ENCODE results near the gene EGR4. TPM values are rescaled to one million over a fixed set of nuclear protein-coding genes. Genes with fewer than 3 reads are reported as not detected.
"Not testable (repeated sequence)": the region's sequence is repeated elsewhere in the genome, so short reads cannot be mapped to it uniquely, and the experiment has no call there.

EGR4 gene
- total RNA-seq, 1 donor from 2014 or later: not detected

DNA sequence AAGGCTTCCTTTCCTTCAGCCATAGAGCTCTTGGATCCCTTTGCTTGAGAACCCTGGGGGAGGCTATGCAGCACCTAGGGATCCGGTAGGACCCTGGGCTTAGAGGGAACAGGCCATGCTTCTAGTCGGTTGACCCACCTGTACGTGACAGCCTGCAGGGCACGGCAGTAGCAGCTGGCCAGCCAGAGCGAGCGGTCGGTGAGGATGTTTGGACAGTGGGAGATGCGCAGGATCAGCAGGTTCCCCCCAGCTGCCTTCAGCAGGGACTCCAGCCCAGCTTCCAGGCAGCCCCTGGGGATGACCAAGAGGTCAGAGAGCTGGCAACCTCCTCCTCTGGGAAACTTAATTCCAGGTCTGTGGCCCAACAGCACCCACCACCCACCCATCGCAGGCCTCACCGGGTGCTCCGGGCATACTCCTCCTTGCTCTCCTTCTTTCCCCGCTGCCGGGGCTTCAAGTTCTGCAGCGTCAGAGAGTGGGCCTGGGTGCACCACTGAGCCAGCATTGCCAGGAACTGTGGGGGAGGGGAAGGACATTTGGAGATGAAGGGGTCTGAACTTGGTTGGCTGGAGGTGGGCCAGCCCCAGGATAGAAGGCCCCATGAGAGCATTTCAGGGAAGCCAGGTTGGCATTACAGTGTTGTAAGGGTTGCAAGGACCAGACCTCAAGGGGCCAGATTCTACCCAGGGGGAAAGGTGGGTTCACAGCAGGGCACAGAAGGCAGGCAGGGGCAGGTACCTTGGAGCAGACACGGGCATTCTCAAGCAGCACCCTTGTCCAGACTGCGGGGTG is 29.6 kb downstream of the EGR4 start:
- no peak for DNase-seq

DNA sequence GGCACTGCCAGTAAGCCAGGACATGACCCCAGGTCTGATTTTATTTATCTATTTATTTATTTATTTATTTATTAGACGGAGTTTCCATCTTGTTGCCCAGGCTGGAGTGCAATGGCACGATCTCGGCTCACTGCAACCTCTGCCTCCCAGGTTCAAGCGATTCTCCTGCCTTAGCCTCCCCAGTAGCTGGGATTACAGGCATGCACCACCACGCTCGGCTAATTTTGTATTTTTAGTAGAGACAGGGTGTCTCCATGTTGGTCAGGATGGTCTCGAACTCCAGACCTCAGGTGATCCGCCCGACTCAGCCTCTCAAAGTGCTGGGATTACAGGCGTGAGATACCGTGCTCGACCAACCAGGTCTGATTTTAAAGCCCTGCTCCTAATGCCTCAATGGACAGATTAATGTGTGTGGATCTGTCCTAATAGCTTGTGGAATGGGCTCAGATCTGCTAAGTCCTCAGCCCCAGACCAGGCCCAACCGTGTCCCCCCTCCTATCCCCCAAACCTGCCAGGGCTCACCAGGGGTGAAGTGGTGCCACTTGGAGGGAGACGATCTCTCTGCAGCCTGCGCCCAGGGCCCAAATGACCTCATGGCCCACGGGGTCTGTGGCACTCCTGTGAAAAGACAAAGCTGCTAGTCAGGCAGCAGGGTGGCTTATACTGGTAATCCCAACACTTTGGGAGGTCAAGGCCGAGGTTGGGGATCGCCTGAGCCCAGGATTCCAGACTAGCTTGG is 30.5 kb downstream of the EGR4 start:
- DNase-seq: not testable (repeated sequence)

DNA sequence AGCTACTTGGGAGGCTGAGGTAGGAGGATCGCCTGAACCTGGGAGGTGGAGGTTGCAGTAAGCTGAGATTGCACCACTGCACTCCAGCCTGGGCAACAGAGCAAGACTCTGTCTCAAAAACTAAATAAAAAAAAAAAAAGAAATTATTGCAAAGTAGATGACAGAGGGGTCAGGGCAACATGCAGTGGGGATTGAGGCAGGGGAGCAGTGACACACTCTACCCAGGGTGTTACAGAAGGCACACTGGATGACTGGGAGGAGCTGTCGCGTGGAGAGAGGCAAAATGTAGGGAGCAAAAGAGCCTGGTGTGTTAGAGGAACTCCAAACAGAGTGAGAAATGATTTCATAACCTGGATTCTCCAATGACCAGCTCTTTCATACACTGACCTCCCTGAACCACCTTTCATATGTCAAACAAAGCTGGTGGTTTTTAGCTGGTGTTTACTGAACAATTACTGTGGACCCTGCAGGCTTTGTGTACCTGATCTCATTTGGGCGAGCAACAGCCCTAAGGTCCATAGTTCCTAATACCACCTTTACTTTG is 31.2 kb downstream of the EGR4 start:
- DNase-seq: no peak

DNA sequence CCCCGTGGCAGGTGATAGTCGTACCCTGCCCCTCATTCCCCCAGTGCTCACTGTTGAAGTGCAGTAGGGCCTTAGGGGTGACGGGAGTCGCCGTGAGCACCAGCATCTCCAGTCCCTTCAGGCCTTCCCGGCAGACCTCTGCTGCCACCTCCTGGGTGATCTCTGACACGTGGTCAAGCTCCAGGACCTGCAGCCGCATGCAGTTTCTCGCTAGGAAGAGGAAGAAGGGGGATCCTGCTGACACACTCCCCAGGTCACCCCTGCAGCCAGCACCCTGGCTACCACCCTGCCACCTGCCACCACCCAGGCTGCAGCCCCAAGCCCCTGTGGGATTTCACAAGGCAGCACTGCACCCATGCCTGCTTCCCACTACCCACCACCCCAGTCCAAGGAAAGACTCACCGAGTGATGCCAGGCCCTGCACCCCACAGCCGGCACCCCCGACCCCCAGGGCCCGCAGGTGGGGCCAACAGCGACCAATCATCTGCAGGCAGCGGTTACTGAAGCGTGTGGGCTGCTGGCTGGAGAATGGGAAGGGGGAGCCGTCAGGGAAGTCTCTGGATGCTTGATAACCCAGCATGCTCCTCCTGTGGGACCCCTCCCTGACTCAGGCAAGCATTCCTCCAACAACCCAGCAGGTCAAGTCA is 32.9 kb downstream of the EGR4 start:
- DNase-seq: peak; percentile 32

DNA sequence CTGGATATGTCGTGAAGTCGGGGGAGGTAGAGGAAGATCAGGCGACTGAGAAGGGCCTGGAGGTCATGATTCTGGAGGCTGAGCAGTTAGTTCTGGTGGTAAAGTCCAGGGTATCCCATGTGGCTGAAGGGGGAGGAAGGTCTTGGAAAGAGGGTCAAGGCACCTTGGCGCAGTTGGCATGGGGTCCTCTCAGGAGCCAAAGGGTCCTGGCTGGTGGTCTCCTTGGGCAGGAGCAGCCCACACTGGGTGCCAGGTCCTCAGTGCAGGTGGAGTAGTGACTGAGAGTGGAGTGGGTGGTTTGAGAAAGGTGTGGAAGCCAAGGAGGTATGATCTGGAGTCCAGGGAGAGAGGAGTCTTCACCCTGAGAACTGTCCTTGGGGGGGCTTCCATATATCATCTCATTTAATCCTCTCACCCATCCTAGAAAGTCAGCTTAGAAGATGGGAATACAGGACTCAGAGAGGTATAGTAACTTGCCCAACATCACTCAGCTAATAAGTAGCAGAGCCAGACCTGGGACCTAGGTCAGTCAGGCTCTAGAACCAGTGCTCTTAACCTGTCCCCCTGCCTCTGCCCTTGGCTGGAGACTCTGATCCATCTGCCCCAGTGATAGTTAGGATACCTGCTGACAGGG is 33.5 kb downstream of the EGR4 start:
- no peak for DNase-seq

DNA sequence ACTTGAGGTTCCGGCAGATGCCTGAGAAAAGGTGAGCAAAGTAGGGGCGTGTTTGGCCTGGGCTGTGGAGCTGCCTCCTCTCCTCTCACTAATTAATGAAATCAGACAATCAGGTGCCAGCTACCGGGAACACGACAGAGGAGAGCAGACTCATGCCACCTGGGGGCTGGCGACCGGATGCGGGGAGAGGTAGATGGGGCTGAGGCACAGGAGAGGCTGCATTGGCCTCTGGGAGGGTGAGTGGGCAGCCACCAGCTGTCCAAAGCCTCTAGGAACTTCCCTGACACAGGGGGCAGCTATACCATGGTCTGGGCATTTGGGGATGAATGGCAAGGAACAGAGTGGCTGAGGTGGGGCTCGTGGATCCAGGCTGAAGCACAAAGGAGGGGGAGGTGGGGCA is 34.1 kb downstream of the EGR4 start:
- no peak for DNase-seq

DNA sequence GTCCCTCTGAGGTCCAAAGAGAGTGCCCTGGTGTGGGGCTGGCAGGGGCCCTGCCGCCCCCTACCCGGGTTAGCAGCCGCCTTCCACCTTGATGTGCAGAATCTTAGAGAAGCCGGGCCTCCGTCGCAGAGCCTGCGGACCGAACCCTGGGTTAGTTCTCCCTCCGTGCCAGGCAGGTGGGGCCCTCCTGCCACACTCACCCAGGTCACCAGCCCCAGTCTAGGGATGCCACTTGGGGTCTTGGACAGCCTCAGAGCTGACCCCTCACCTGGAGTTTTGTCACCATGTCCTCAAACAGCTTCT is 34.5 kb downstream of the EGR4 start:
- DNase-seq: no peak

DNA sequence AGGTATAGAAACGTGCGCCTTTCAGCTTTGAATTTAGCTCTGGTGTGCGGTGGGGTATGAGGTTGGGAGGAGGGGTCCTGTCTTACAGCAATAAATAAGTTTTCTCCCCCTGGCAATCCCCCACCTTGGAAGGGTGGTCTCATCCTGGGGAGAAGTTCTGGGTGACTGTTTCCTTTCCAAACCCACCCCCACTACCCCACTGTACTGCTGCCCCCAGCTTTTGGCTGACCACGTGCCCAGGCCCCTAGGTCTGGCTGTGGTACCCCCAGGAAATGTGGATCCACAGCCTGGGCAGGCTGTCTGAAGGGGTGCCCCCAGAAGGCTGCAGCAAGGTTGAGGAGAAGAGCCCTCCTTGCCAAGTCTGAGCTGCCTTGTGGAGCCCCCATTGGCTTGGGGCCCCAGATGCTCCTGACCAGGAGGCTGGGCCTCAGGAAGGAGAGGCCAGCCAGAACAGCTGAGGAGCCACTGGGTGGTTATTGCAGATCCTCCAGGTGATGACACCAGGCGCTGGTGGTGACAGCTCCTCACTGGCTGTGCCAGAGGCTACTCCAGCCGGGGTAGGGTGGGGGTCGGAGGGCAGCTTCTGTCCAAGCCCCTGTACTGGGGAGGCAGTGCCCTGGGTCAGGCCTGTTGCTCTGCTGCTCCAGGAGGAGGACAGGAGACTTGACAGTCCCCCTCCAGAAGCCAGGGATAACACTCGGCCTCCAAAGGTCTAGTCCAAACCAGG is 35.0 kb downstream of the EGR4 start:
- no peak for DNase-seq

DNA sequence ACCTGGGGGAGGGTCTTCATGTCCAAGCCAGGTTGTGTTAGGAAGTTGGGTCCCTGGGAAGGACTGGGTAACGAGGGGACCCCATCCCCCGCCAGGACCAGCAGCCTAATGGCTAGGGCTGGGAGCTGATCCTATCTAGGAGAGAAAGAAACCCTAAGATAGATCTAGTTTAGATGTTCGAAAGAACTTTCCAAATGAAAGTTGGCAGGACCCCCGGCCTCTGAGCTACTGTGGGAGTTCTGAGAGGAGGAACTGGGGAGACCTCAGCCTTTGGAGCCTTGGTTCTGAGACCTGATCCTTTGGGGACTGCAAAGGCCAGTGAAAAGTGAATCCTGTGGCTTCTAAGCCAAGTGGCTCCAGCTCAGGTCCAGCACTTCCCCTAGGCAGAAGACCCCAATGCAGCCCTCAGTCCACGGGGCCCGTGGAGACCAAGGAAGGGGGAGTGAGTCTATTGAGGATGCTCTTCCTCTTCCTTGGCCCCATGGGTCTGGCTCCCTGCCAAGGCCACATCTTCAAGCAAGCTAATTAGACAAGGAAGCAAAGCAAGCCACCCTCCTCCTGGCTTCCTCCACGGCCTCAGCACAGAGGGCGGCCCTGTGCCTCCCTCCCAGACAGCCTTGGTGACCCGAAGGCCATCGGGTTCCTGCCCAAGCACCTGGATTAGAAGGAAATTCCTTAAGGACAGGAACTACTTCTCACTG is 35.8 kb downstream of the EGR4 start:
- no peak for DNase-seq

DNA sequence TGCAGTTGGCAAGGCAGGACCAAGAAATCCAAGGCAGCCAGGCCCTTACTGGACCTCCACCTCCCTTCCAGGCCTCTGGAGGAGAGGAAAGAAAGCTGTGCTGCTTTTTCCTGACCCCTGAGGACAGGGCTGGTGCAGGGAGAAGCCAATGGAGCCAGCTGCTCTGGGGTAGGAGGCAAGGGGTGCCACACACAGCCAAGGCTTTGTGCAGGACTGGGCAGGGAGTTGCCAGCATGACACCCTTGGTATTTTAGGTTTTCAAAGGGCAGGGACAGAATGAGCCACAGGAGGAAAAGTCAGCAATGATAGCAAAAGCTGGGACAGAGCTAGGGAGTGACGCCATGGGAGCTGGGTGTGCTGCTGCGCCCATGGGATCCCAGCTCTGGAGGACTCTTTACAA is 36.3 kb downstream of the EGR4 start:
- no peak for DNase-seq

DNA sequence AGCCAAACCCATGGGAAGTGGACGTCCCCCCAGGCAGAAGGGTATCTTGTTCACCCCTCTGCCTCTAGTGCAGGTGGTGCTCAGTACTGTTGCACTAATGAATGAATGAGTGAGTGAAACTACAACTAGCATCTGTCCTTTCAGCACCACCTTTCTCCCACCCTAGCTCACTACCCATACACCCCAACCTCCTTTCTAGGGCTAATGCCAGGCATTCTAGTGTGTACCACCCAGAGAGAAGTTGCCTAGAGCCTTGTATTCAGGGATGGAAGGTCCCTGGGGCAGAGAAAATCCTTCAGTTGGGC is 36.8 kb downstream of the EGR4 start:
- DNase-seq: no peak

DNA sequence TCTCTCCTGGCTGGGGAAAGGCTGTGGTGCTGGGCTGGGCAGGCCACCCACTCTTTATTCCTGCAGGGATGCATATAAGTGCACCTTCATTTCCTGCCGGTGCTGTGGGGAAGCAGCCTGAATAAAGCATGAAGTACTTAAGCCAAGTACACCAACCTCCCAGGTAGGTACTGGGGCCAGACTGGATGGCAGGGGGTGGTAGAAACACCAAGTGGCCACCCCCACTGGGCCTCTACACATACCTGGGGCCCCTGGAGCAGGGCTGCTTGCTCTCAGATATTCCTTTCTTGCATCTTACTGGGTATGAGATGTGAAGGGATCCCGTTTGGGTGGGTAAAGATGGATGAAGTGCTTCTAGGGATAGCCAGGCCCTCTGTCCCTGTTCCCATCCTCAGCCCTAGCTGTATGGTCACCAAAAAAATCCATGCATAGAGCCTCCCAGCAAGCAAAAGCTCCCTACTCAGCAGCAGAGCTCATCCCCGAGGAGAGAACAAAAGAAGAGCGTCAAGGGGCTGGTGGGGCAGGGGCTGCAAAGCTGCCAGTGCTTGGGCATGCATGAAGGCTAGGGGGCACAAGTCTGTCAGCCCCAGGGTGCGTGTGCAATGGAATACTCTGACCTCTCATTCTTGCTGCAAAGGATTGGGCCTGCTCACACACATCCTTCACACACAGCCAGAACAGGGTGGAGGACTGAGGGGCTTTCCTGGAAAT is 37.3 kb downstream of the EGR4 start:
- no peak for DNase-seq

DNA sequence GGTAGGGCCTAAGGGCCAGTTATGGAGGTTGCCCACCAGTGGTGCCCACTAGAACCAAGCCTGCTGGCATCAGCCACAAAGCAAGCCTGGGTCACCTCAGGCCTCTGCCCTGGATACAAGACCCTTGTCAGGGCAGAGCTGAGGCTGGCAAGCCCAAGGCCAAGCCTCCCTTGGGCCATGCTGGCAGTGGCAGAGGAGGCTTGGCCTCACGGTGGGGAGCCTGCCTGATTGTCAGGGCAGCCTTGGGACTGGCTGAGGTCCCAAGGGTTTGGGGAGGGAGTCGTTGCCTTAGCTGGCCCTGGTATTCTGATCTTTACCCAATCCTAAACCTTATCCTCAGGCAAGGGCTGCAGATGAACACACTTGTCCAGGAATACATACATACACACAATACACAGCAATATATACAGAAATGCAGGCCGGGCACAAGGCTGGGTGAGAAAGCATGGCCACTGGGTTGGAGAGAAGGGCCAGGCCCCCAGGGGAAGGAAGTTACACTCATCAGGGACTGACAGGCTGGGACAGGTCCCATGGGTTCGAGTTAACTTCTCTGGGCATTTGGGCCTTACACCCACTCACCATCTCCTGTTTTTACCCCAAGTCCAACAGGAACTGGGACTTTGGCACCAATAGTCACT is 38.2 kb downstream of the EGR4 start:
- no peak for DNase-seq

DNA sequence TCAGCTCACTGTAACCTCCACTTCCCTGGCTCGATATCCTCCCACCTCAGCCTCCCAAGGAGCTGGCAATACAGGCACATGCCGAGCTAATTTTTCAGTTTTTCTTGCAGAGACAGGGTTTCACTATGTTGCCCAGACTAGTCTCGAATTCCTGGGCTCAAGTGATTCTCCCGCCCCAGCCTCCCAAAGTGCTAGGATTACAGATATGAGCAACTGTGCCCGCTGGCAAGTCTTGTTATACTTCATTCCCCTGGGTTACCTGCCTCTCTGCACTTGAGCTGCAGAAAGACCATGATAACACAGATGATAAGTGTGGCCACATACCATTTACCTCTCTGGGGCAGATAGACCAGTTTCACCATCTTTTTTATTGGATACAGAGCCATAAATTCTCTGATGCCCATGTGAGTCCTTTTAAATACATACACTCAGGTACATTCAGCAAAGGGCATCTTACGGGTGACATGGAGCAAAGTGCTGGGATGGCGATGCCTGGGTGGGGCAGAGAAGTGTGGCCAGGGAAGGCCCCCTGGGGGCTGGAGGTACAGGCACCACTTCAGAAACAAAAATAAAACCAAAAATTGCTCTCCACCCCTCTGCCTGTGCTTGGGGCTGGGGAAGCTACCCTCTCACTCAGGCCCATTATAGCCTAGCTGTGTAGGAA is 38.9 kb downstream of the EGR4 start:
- DNase-seq: no peak

DNA sequence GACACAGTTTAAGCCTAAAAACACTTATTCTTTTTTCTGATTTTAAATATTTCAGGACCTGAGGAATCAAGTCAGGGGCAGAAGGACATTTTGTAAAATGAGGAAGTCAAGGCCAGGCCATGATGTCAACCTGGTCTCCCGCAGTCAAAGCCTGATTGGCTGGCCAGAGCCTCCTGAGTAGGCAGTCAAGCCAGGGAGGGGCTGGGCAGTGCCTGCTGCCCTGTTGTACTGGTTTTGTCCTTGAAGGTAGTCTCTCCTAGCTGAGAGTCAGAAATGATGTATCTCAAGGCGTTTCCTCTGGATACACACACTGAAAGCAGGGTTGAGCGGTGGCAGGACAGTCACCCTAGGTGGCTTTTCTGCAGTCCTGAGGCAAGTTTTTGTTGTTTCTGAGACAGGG is 39.4 kb downstream of the EGR4 start:
- no peak for DNase-seq

DNA sequence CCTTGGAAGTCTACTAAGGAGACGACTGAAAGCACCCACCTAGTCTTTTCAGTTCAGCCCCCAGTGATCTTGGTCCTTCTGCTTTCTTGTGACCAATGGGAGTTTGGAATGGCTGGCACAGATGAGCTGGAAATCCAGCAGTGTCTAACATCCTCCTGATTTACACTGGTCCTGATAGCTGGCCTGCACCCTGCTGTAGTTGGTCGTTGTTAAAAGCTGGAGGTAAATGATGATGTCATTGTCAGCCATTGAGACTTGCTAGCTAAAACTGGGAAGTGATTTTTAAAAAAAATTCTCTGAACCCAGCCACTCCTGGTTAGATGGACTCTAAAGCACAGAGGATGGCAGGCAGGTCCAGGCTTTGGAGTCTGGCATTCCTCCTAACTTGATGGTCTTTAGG is 39.9 kb downstream of the EGR4 start:
- no peak for DNase-seq

DNA sequence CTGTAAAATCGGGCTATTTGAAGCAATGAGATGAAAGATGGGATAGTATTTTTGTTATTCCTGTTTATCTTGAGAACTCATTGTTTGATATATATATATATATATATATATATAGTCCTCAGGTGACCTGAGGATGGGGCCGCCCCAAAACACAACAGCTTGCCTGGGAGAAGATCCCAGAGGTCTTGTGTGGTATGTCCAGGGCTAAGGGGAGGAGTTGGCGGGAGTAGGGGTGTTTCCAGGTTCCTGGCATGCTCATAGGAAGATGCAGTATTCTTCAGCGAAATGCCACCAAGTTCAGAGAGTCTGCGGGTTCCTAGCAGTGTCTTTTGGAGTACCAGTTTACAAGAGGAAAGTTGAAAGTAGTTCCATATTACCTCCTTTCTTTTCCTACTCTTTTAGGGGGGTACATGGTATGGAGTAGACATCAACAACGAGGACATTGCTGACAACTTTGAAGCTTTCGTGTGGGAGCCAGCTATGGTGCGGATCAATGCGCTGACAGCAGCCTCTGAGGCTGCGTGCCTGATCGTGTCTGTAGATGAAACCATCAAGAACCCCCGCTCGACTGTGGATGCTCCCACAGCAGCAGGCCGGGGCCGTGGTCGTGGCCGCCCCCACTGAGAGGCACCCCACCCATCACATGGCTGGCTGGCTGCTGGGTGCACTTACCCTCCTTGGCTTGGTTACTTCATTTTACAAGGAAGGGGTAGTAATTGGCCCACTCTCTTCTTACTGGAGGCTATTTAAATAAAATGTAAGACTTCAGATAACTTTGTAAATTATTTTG is 40.9 kb downstream of the EGR4 start:
- no peak for DNase-seq

DNA sequence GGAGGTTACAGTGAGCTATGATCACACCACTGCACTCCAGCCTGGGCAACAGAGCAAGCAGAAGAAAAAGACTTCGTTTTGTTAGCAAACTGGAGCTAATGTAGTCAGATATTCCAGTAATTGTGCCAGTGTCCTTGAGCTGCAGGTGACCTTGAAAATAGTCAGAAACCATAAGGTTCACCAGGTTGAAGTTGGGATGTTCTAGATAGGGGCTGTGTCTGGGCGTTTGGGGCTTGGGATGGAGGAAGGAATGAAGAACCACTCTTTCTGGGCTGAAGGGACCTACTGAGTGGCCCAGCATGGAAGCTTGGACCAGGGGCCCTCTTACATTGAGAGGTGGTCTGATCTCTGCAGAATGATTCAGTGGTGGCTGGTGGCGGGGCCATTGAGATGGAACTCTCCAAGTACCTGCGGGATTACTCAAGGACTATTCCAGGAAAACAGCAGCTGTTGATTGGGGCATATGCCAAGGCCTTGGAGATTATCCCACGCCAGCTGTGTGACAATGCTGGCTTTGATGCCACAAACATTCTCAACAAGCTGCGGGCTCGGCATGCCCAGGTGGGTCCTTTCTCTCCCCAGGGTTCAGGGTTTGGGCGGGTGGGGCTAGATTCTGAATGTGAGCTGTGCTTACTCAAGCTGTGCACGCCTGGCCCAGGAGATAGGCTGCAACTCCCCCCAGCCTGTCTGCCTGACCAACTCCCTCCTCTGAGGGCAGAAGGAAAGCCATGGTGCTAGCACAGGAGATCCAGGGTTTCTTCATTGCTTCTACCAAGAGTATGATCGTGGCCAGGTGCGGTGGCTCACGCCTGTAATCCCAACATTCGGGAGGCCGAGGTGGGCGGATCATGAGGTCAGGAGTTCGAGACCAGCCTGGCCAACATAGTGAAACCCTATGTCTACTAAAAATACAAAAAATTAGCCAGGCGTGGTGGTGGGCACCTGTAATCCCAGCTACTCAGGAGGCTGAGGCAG is 42.2 kb downstream of the EGR4 start:
- DNase-seq: peak; percentile 23
